H9 (cell line): ENCODE measurements around the gene C5AR1. TPM values are rescaled to one million over a fixed set of nuclear protein-coding genes. Genes with fewer than 3 reads are reported as not detected.

ENCODE experiments used
- DNase-seq: peaks from one replicate; pipeline ENCODE4 v3.0.0-alpha.2; 2017
- H2AFZ ChIP-seq: one replicate; pipeline ENCODE4 v1.6.1; 2013; ENCODE audit warnings: mild to moderate bottlenecking, low read length, control low read depth, moderate library complexity
- H2AK5ac ChIP-seq: 2 replicates; pipeline ENCODE4 v1.6.1; 2013; ENCODE audit warnings: low read length, control low read depth, mixed read lengths; ENCODE audit not compliant: insufficient read length
- H2BK120ac ChIP-seq: one replicate; pipeline ENCODE4 v1.6.1; 2013; ENCODE audit warnings: low read depth, mild to moderate bottlenecking, low read length, control low read depth, inconsistent platforms; ENCODE audit not compliant: poor library complexity, severe bottlenecking
- H2BK12ac ChIP-seq: 2 replicates; pipeline ENCODE4 v1.6.1; 2013; ENCODE audit warnings: low read length, control low read depth, mixed read lengths, low read depth; ENCODE audit not compliant: insufficient read length
- H2BK15ac ChIP-seq: 2 replicates; pipeline ENCODE4 v1.6.1; 2013; ENCODE audit warnings: low read depth, low read length, control low read depth
- H2BK20ac ChIP-seq: one replicate; pipeline ENCODE4 v1.6.1; 2013; ENCODE audit warnings: low read depth, mild to moderate bottlenecking, low read length, control low read depth, inconsistent platforms; ENCODE audit not compliant: poor library complexity, severe bottlenecking
- H2BK5ac ChIP-seq: 2 replicates; pipeline ENCODE4 v1.6.1; 2013; ENCODE audit warnings: low read length, control low read depth, mixed read lengths; ENCODE audit not compliant: insufficient read length
- H3K14ac ChIP-seq: 2 replicates; pipeline ENCODE4 v1.6.1; 2013; ENCODE audit warnings: low read length, control low read depth; ENCODE audit not compliant: insufficient read depth
- H3K18ac ChIP-seq: 2 replicates; pipeline ENCODE4 v1.6.1; 2013; ENCODE audit warnings: low read depth, mild to moderate bottlenecking, mixed read lengths, low read length, control low read depth; ENCODE audit not compliant: insufficient read length
- H3K23ac ChIP-seq: 2 replicates; pipeline ENCODE4 v1.6.1; 2013; ENCODE audit warnings: low read length, control low read depth, mixed read lengths, low read depth; ENCODE audit not compliant: insufficient read length
- H3K23me2 ChIP-seq: 2 replicates; pipeline ENCODE4 v1.6.1; 2013; ENCODE audit warnings: low read depth, mild to moderate bottlenecking, mixed read lengths, low read length, control low read depth; ENCODE audit not compliant: insufficient read length, poor library complexity, severe bottlenecking
- H3K27ac ChIP-seq: 2 replicates; pipeline ENCODE4 v1.5.1; 2013; ENCODE audit warnings: low read length, control low read depth, mixed read lengths, low read depth; ENCODE audit not compliant: insufficient read length
- H3K27me3 ChIP-seq: 2 replicates; pipeline ENCODE4 v1.6.1; 2013; ENCODE audit warnings: low read length, control low read depth, inconsistent platforms; ENCODE audit not compliant: insufficient read depth
- H3K4ac ChIP-seq: 2 replicates; pipeline ENCODE4 v1.6.1; 2013; ENCODE audit warnings: low read depth, mild to moderate bottlenecking, control low read depth, inconsistent platforms, low read length, moderate library complexity
- H3K4me1 ChIP-seq: 2 replicates; pipeline ENCODE4 v1.6.1; 2013; ENCODE audit warnings: low read length, control low read depth, inconsistent platforms; ENCODE audit not compliant: insufficient read depth
- H3K4me2 ChIP-seq: 2 replicates; pipeline ENCODE4 v1.6.1; 2013; ENCODE audit warnings: low read length, control low read depth, mixed read lengths; ENCODE audit not compliant: insufficient read length, insufficient read depth
- H3K56ac ChIP-seq: 2 replicates; pipeline ENCODE4 v1.6.1; 2013; ENCODE audit warnings: low read depth, mild to moderate bottlenecking, mixed read lengths, low read length, control low read depth; ENCODE audit not compliant: insufficient read length
- H3K79me1 ChIP-seq: 2 replicates; pipeline ENCODE4 v1.6.1; 2013; ENCODE audit warnings: low read depth, mild to moderate bottlenecking, moderate library complexity, low read length, control low read depth, inconsistent platforms; ENCODE audit not compliant: insufficient read depth, poor library complexity, severe bottlenecking
- H3K79me2 ChIP-seq: 2 replicates; pipeline ENCODE4 v1.6.1; 2013; ENCODE audit warnings: low read length, control low read depth, inconsistent platforms; ENCODE audit not compliant: insufficient read depth
- H3K9ac ChIP-seq: 2 replicates; pipeline ENCODE4 v1.6.1; 2013; ENCODE audit warnings: low read length, control low read depth, mixed read lengths; ENCODE audit not compliant: insufficient read length; ENCODE audit errors: extremely low read depth
- H3K9me3 ChIP-seq: one replicate; pipeline ENCODE4 v1.6.1; 2013; ENCODE audit warnings: low read depth, low read length, inconsistent platforms; ENCODE audit not compliant: control insufficient read depth
- H3T11ph ChIP-seq: one replicate; pipeline ENCODE4 v1.6.1; 2013; ENCODE audit warnings: mild to moderate bottlenecking, low read length, control low read depth, inconsistent platforms
- H4K20me1 ChIP-seq: one replicate; pipeline ENCODE4 v1.6.1; 2013; ENCODE audit not compliant: control insufficient read depth, insufficient read length, insufficient read depth
- H4K5ac ChIP-seq: 2 replicates; pipeline ENCODE4 v1.6.1; 2013; ENCODE audit warnings: low read depth, mild to moderate bottlenecking, mixed read lengths, low read length, control low read depth; ENCODE audit not compliant: insufficient read length
- H4K8ac ChIP-seq: replicated peaks from 2 replicates; pipeline ENCODE4 v1.6.1; 2013; ENCODE audit warnings: low read length, control low read depth, mixed read lengths, low read depth; ENCODE audit not compliant: insufficient read length
- H4K91ac ChIP-seq: 2 replicates; pipeline ENCODE4 v1.6.1; 2013; ENCODE audit warnings: low read depth, mild to moderate bottlenecking, moderate library complexity, mixed read lengths, low read length, control low read depth; ENCODE audit not compliant: insufficient read length
- H3K27ac Mint-ChIP-seq, 3 experiments: 2 replicates in 2 of 3; 3 replicates in 1 of 3; pipeline ENCODE4 v1.8.0; 2020 to 2021; ENCODE audit warnings: mixed read lengths in 3 of 3, mild to moderate bottlenecking in 1 of 3, moderate library complexity in 1 of 3
- H3K27me3 Mint-ChIP-seq: 2 replicates; pipeline ENCODE4 v1.8.0; 2021; ENCODE audit warnings: low read depth, mild to moderate bottlenecking, moderate library complexity, mixed read lengths
- H3K36me3 Mint-ChIP-seq, 3 experiments: 2 replicates in 2 of 3; 3 replicates in 1 of 3; pipeline ENCODE4 v1.8.0; 2020 to 2021; ENCODE audit warnings: low read depth in 3 of 3, mixed read lengths in 3 of 3; ENCODE audit not compliant: insufficient read depth in 1 of 3
- H3K4me1 Mint-ChIP-seq, 2 experiments: 2 replicates each; pipeline ENCODE4 v1.8.0; 2020; ENCODE audit warnings: mixed read lengths in 2 of 2
- H3K4me3 Mint-ChIP-seq, 2 experiments: 2 replicates in 1 of 2; 3 replicates in 1 of 2; pipeline ENCODE4 v1.8.0; 2020 to 2021; ENCODE audit warnings: mild to moderate bottlenecking in 2 of 2, mixed read lengths in 2 of 2, moderate library complexity in 1 of 2
- H3K9me3 Mint-ChIP-seq, 2 experiments: 2 replicates in 1 of 2; 3 replicates in 1 of 2; pipeline ENCODE4 v1.8.0; 2020; ENCODE audit warnings: mild to moderate bottlenecking in 2 of 2, mixed read lengths in 2 of 2, moderate library complexity in 1 of 2
- WGBS: extraction: QIAGEN DNeasy Blood & Tissue Kit; methylation state at CpG from one replicate; pipeline ENCODE4 v1.1.7; 2013; ENCODE audit warnings: missing lambda C conversion rate, low lambda C conversion rate, mixed read lengths; ENCODE audit not compliant: insufficient read length; ENCODE audit errors: extremely low coverage; 5-methylcytosine and 5-hydroxymethylcytosine counted together
- total RNA-seq: library from RNA; stranded (reverse); gene quantifications from 2 replicates; pipeline ENCODE4 v1.2.1, GENCODE V29; 2021
- TF ChIP-seq, protein P1 (sequence below): fragments of 200-600 bp; sonication (generic); conservative IDR thresholded peaks from 3 replicates; pipeline ENCODE4 v1.8.0; 2021; ENCODE audit warnings: antibody characterized with exemption, mild to moderate bottlenecking

Gene C5AR1
- total RNA-seq, 1 experiment from 2014 or later: 1.8 TPM

DNA sequence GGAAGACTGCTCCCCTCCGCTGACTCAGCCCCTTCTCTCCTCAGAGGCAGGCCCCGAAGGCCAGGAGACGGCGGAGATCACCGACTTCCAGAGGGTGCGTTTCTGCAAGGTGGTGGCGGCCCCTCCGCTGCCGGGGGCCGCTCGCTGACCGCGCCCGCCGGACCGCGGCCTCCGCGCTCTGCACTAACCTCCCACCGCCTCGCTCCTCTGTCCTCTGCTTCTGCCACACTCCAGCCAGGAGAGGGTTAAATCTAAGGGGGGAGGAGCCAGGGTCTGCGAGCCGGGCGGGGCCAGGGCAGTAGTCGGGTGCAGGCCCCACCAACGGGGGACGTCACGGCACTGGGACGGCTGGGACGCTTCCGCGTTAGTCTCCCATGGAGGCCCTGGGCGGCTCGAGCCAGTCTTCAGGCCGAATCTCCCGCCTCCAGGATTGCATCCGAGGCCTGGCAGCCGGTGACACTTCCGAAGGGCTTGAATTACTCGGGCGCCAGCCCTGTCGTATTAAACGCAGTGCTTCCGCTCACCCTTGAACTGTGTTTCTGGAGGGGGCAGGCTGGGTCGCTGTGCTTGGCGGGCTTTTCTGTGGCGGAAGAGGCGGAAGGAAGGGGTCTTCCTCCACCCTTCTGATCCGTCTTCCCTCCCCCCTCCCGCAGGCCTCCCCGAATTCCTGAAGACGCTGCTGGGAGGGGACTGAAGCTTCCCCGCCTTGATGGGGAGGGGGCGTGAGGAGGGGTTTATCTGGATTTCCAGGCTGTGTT is 36.2 kb upstream of the C5AR1 start:
- DNase-seq: peak; percentile 96
- Histone ChIP-seq H2AFZ (no peak overlapping the region), H3K9ac (peak overlapping the region; percentile 77), H3K23ac (no peak overlapping the region), H3K79me1 (no peaks in the 10 kb centered on the region), H4K20me1 (no peaks in the 10 kb centered on the region), H3K9me3 (no peaks in the 10 kb centered on the region), H2AK5ac (no peak overlapping the region), H3T11ph (no peak overlapping the region), H4K5ac (no peak overlapping the region), H3K27ac (peak overlapping the region; percentile 77), H3K4me1 (peaks cover 5% of the 10 kb centered on the region), H2BK20ac (no peak overlapping the region), H3K14ac (peak overlapping the region; percentile 90), H3K56ac (no peak overlapping the region), H2BK5ac (peak overlapping the region; percentile 15), H3K27me3 (no peaks in the 10 kb centered on the region), H4K91ac (no peak overlapping the region), H3K79me2 (no peaks in the 10 kb centered on the region), H2BK120ac (no peak overlapping the region), H2BK12ac (peak overlapping the region; percentile 8), H3K4ac (no peak overlapping the region), H3K4me2 (peak overlapping the region; percentile 60), H2BK15ac (no peak overlapping the region), H4K8ac (no peak overlapping the region), H3K23me2 (peaks cover 17% of the 10 kb centered on the region), H3K18ac (peak overlapping the region; percentile 89)
- TF ChIP-seq, protein P1, sequence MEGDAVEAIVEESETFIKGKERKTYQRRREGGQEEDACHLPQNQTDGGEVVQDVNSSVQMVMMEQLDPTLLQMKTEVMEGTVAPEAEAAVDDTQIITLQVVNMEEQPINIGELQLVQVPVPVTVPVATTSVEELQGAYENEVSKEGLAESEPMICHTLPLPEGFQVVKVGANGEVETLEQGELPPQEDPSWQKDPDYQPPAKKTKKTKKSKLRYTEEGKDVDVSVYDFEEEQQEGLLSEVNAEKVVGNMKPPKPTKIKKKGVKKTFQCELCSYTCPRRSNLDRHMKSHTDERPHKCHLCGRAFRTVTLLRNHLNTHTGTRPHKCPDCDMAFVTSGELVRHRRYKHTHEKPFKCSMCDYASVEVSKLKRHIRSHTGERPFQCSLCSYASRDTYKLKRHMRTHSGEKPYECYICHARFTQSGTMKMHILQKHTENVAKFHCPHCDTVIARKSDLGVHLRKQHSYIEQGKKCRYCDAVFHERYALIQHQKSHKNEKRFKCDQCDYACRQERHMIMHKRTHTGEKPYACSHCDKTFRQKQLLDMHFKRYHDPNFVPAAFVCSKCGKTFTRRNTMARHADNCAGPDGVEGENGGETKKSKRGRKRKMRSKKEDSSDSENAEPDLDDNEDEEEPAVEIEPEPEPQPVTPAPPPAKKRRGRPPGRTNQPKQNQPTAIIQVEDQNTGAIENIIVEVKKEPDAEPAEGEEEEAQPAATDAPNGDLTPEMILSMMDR: no peak; the same call in 2 of the 3 replicates
- Mint-ChIP-seq H3K4me3 (peak overlapping the region; percentile 86 to 93), H3K27me3 (peaks cover 13% of the 10 kb centered on the region), H3K36me3 (peaks cover 8 to 26% (median 26%) of the 10 kb centered on the region in 3 experiments; a peak in 6 of 7 replicates), H3K4me1 (peaks cover 22 to 27% of the 10 kb centered on the region in 2 experiments), H3K27ac (peak overlapping the region; percentile 98 to 100 (median 99)), H3K9me3 (no peaks in the 10 kb centered on the region)
- no CpG with 5 or more reads among the region's 54 CpGs for WGBS
